ENCODE measurements around the gene CPEB3. TPM values are rescaled to one million over a fixed set of nuclear protein-coding genes. Genes with fewer than 3 reads are reported as not detected.

The CPEB3 gene
- total RNA-seq, 1 experiment from 2014 or later: 1.0 TPM

DNA sequence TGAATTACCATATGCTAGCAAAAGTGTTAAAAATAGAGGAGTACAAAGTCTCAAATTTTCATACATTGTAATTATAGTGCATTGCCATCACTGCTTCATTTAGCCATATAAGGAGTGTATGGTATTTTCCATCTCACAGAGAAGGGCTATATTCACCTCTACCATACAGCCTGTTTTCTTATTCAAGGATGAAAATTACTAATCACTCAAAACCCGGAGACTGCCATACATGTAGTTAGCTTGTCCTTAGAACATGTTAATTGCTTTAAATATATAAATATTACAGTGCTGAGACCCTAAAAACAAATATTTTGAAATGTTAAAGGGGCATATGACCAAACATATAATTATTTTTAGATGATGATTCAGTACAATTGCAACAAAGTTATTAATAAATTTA, 49.4 kb downstream of the CPEB3 start:
- Histone ChIP-seq H3T11ph (ENCODE audit: low read length) (no peak overlapping the region), H2AFZ (ENCODE audit: low read length) (no peak overlapping the region), H3K56ac (ENCODE audit: insufficient read length, low read depth, low read length) (no peak overlapping the region), H2BK15ac (ENCODE audit: low read depth, low read length) (no peak overlapping the region), H3K14ac (ENCODE audit: insufficient read depth, low read length) (no peak overlapping the region), H3K79me1 (ENCODE audit: insufficient read depth, low read depth, low read length, poor library complexity, severe bottlenecking) (no peaks in the 10 kb centered on the region), H3K23ac (ENCODE audit: insufficient read length, low read depth, low read length) (no peak overlapping the region), H2BK120ac (ENCODE audit: low read depth, low read length, poor library complexity, severe bottlenecking) (no peak overlapping the region), H3K4me1 (ENCODE audit: insufficient read depth, low read length) (no peaks in the 10 kb centered on the region), H2AK5ac (ENCODE audit: insufficient read length, low read length) (no peak overlapping the region), H4K5ac (ENCODE audit: insufficient read length, low read depth, low read length) (no peak overlapping the region), H3K79me2 (ENCODE audit: insufficient read depth, low read length) (no peaks in the 10 kb centered on the region), H2BK20ac (ENCODE audit: low read depth, low read length, poor library complexity, severe bottlenecking) (no peak overlapping the region), H4K20me1 (ENCODE audit: control insufficient read depth, insufficient read depth, insufficient read length) (no peaks in the 10 kb centered on the region), H3K4ac (ENCODE audit: low read depth, low read length) (no peak overlapping the region), H3K18ac (ENCODE audit: insufficient read length, low read depth, low read length) (no peak overlapping the region), H3K27ac (ENCODE audit: insufficient read length, low read depth, low read length) (no peak overlapping the region), H2BK12ac (ENCODE audit: insufficient read length, low read depth, low read length) (no peak overlapping the region), H3K9me3 (ENCODE audit: control insufficient read depth, low read depth, low read length) (no peaks in the 10 kb centered on the region), H4K91ac (ENCODE audit: insufficient read length, low read depth, low read length) (no peak overlapping the region), H3K23me2 (ENCODE audit: insufficient read length, low read depth, low read length, poor library complexity, severe bottlenecking) (peaks cover 22% of the 10 kb centered on the region), H2BK5ac (ENCODE audit: insufficient read length, low read length) (no peak overlapping the region), H3K9ac (ENCODE audit: extremely low read depth, insufficient read length, low read length) (no peak overlapping the region), H3K4me2 (ENCODE audit: insufficient read depth, insufficient read length, low read length) (peak overlapping the region; percentile 99), H3K27me3 (ENCODE audit: insufficient read depth, low read length) (peaks cover 18% of the 10 kb centered on the region; the same call in 1 of the 2 replicates), H4K8ac (replicated peaks; ENCODE audit: insufficient read length, low read depth, low read length) (no peak overlapping the region)
- WGBS (ENCODE audit: extremely low coverage, insufficient read length, low lambda C conversion rate): no CpG with 5 or more reads among the region's 1 CpG
- peaks cover 0 to 2% (median 0%) of the 10 kb centered on the region in 3 experiments; a peak in 2 of 7 replicates for H3K36me3 Mint-ChIP-seq (ENCODE audit: insufficient read depth in 1 of 3, low read depth in 3 of 3)
- H3K4me1 Mint-ChIP-seq: peaks cover 27 to 38% of the 10 kb centered on the region in 2 experiments
- peak overlapping the region; percentile 78 to 87; a peak in 4 of 5 replicates for H3K4me3 Mint-ChIP-seq
- H3K27me3 Mint-ChIP-seq (ENCODE audit: low read depth): peaks cover 61% of the 10 kb centered on the region
- DNase-seq: no peak
- TF ChIP-seq, protein P1, sequence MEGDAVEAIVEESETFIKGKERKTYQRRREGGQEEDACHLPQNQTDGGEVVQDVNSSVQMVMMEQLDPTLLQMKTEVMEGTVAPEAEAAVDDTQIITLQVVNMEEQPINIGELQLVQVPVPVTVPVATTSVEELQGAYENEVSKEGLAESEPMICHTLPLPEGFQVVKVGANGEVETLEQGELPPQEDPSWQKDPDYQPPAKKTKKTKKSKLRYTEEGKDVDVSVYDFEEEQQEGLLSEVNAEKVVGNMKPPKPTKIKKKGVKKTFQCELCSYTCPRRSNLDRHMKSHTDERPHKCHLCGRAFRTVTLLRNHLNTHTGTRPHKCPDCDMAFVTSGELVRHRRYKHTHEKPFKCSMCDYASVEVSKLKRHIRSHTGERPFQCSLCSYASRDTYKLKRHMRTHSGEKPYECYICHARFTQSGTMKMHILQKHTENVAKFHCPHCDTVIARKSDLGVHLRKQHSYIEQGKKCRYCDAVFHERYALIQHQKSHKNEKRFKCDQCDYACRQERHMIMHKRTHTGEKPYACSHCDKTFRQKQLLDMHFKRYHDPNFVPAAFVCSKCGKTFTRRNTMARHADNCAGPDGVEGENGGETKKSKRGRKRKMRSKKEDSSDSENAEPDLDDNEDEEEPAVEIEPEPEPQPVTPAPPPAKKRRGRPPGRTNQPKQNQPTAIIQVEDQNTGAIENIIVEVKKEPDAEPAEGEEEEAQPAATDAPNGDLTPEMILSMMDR (conservative IDR thresholded peaks at IDR 0.05): no peak
- H3K27ac Mint-ChIP-seq: no peak overlapping the region
- no peaks in the 10 kb centered on the region for H3K9me3 Mint-ChIP-seq
